ENCODE data around the gene CALR3. TPM values are rescaled to one million over a fixed set of nuclear protein-coding genes. Genes with fewer than 3 reads are reported as not detected.

CALR3 gene
- total RNA-seq, 4 donors from 2014 or later, result not detected

DNA sequence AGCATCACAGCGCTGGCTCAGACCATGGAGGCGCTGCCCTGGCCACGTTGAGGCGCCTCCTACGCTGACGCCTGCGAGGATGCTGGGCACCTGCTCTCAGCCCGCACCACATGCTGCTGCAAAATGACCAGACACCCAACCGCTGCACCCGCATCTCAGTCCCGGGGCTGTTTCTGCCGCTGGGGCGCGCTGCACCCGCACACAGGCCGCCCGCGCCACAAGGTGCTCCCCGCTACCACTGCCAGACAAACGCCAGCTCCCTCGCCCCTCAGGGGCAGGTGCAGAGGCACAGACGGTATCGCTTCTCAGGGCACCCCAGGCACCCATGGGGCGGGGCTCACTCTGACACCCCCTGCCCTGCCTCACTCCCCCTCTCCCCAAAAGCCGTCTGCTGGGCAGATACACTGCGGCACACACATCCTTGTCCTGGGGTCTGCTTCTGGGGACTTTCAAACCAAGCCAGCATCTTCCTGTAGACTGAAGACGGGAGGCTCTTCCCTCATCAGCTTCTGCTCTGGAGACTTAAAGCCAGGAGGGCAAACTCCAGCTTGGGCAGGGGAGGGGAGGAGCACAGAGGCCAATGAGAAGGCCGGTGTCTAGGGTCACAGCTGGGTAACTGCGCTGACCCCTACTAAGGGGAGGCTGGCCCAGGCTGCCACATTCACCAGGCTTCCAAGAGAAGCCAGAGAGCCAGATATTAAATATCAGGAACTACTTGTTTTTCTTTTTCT is 29.9 kb upstream of the CALR3 start:
- H3K4me3 ChIP-seq, result no peak overlapping the region
- H3K36me3 ChIP-seq, result peaks cover 0 to 100% of the 10 kb centered on the region in 2 donors
- no peak for DNase-seq
- no peaks in the 10 kb centered on the region for H3K4me1 ChIP-seq
- H3K27me3 ChIP-seq, result no peaks in the 10 kb centered on the region
- no peak for ATAC-seq
- intact Hi-C loops (cut with DNase I; ENCODE audit: low total_unique reads), result no loop called here
- no peaks in the 10 kb centered on the region for H3K9me3 ChIP-seq
- TF ChIP-seq, protein P1, sequence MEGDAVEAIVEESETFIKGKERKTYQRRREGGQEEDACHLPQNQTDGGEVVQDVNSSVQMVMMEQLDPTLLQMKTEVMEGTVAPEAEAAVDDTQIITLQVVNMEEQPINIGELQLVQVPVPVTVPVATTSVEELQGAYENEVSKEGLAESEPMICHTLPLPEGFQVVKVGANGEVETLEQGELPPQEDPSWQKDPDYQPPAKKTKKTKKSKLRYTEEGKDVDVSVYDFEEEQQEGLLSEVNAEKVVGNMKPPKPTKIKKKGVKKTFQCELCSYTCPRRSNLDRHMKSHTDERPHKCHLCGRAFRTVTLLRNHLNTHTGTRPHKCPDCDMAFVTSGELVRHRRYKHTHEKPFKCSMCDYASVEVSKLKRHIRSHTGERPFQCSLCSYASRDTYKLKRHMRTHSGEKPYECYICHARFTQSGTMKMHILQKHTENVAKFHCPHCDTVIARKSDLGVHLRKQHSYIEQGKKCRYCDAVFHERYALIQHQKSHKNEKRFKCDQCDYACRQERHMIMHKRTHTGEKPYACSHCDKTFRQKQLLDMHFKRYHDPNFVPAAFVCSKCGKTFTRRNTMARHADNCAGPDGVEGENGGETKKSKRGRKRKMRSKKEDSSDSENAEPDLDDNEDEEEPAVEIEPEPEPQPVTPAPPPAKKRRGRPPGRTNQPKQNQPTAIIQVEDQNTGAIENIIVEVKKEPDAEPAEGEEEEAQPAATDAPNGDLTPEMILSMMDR (IDR thresholded peaks at IDR 0.05 in 4 of 5, conservative IDR thresholded peaks at IDR 0.05 in 1 of 5), result no peak
- no peak for TF ChIP-seq POLR2A (IDR thresholded peaks at IDR 0.05)
- in situ Hi-C loops (cut with MboI; ENCODE audit: low sequenced_read_pairs in 4 of 4), result loop anchor here in 1 of 4 donors (25.0 kb wide), 1 partner anchor 289 kb away; no protein-coding TSS in a partner anchor
- H3K27ac ChIP-seq, result peak overlapping the region; percentile 16 to 46 (median 30)

DNA sequence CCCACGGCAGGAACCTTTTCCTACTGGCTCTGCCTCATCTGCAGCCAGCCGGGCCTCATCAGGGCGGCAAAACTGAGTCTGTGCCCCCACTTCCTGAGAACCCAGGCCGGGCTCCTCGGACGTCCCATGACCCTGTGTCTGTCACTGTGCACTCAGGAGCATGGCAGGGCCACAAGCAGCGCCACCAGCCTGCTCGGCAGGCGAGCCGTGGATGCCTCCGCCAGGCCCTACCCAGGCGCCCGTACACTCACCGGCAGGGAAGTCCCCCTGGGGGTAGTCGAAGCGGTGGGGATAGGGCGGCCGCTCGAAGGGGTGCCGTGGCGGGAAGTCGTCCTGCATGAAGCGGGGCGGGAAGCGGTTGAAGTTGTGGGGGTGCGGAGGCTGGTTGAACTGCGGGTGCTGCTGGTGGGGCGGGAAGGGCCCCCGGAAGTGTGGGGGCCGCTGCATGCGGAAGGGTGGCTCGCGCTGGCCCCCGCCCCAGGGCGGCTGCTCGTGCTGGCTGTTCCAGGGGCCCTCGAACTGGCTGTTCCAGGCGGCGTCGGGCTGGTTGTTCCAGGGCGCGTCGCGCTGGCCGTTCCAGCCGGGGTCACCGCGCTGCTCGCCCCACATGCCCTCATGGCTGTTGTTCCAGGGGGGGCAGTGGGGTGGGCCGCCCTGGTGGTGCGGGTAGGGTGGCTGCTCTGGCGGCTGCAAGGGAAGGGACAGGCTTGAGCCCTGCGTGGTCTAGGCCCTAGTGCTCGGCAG is 29.2 kb upstream of the CALR3 start:
- no peaks in the 10 kb centered on the region for H3K27me3 ChIP-seq
- H3K9me3 ChIP-seq, result no peaks in the 10 kb centered on the region
- TF ChIP-seq, protein P1 (IDR thresholded peaks at IDR 0.05 in 4 of 5, conservative IDR thresholded peaks at IDR 0.05 in 1 of 5), result no peak
- no peak for TF ChIP-seq POLR2A (IDR thresholded peaks at IDR 0.05)
- H3K36me3 ChIP-seq, result peaks cover 0 to 100% of the 10 kb centered on the region in 2 donors
- DNase-seq, result no peak
- no peak overlapping the region for H3K27ac ChIP-seq
- intact Hi-C loops (cut with DNase I; ENCODE audit: low total_unique reads), result no loop called here
- no peak overlapping the region for H3K4me3 ChIP-seq
- H3K4me1 ChIP-seq, result no peaks in the 10 kb centered on the region
- no peak for ATAC-seq
- in situ Hi-C loops (cut with MboI; ENCODE audit: low sequenced_read_pairs in 4 of 4), result loop anchor here in 2 of 4 donors (25.0 kb wide), 2 partner anchors 288 to 313 kb away; no protein-coding TSS in a partner anchor

DNA sequence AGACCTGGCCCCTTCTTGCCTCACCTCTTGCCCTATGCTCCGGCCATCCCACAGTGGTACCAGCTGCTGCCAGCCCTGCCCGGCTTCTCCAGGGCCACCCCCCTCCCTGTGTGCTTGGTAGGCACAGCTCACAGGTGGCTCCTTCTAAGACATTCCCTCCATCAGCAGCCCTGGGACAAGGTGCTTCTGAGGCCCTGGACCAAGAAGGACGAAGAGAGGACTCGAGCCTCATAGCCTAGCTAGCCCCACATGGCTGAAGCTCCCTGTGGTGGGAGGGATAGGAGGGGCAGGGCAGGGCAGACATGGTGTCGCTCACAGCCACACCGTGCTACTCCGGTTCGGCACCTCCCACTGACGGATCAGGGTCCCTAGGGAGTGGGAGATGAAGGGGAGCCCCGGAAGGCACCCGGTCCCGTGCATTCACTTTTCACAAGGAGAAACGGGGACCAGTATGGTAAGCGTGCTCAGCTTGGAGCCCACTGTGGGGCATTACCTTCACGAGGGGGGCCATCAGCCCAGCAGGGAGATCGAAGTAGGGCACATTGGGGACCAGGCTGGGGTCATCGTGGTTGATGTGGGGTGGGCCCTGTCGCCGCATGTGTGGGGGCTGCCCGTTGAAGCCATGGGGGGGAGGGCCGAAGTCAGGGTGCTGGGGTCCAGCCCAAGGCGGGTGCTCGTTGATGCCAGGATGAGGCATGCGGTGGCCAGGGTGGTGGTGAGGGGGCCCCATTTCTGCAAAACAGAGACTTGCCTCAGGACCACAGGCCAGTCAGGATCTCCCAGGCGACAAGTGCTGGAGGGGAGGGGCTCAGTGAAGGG is 26.8 kb upstream of the CALR3 start:
- intact Hi-C loops (cut with DNase I; ENCODE audit: low total_unique reads) (no loop called here), in situ Hi-C loops (cut with MboI; ENCODE audit: low sequenced_read_pairs in 4 of 4) (loop anchor here in 1 of 4 donors (25.0 kb wide), 1 partner anchor 310 kb away; no protein-coding TSS in a partner anchor)
- H3K4me3 ChIP-seq, result no peak overlapping the region

DNA sequence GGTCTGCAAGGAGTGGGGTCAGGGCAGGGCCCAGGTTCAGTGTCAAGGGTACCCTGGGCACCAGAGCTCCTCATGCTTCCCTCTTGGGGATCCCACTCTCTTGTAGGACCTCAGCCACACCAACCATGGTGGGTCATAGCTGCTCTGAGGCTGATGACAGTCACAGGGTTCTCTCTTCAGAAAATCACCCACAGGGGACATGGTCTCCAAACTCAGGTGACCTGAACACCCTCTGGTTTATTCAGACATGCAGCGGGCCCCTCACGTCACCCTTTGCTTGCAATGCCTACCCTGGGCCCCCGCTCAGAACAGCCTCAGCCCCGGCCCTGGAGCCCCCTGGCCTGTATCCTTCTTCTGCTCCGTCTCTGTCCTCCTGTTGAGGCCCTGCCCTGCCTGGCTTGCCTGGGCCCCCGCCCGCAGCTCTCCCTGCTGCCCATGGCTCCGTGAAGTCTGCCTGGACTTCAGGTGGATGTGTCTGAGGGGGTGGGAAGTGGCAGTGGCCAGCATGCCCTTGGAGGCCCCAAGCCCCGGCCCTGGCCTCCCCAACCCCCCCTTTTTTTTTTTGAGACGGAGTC is 25.8 kb upstream of the CALR3 start:
- H3K27ac ChIP-seq, result no peak overlapping the region
- no peak for TF ChIP-seq POLR2A (IDR thresholded peaks at IDR 0.05)
- TF ChIP-seq, protein P1 (IDR thresholded peaks at IDR 0.05 in 4 of 5, conservative IDR thresholded peaks at IDR 0.05 in 1 of 5), result no peak
- intact Hi-C loops (cut with DNase I; ENCODE audit: low total_unique reads), result no loop called here
- H3K27me3 ChIP-seq, result no peaks in the 10 kb centered on the region
- DNase-seq, result no peak
- H3K9me3 ChIP-seq, result no peaks in the 10 kb centered on the region
- in situ Hi-C loops (cut with MboI; ENCODE audit: low sequenced_read_pairs in 4 of 4), result loop anchor here in 1 of 4 donors (25.0 kb wide), 1 partner anchor 310 kb away; no protein-coding TSS in a partner anchor
- no peak for ATAC-seq
- H3K36me3 ChIP-seq, result peaks cover 0 to 100% of the 10 kb centered on the region in 2 donors
- no peaks in the 10 kb centered on the region for H3K4me1 ChIP-seq
- no peak overlapping the region for H3K4me3 ChIP-seq

More for the DNA sequence above, 26.8 kb upstream of the CALR3 start:
- no peak for TF ChIP-seq POLR2A (IDR thresholded peaks at IDR 0.05)
- TF ChIP-seq, protein P1 (IDR thresholded peaks at IDR 0.05 in 4 of 5, conservative IDR thresholded peaks at IDR 0.05 in 1 of 5), result no peak
- H3K4me1 ChIP-seq, result no peaks in the 10 kb centered on the region
- H3K36me3 ChIP-seq, result peaks cover 0 to 100% of the 10 kb centered on the region in 2 donors
- no peaks in the 10 kb centered on the region for H3K27me3 ChIP-seq
- ATAC-seq (no peak), DNase-seq (no peak)
- no peak overlapping the region for H3K27ac ChIP-seq
- H3K9me3 ChIP-seq, result no peaks in the 10 kb centered on the region

Data from gastrocnemius medialis (tissue), 4 donors.